Liver (tissue), 2 donors: Measurements from ENCODE around the gene PANX1.

Experiments used
- CTCF ChIP-seq: fragments of 150-350 bp; IDR thresholded peaks from 2 replicates; pipeline ENCODE4 v1.5.1; 2017; ENCODE audit warnings: improper control_type of control experiment, low read depth, low read length; ENCODE audit not compliant: missing input control
- REST ChIP-seq: IDR thresholded peaks from 2 replicates; pipeline ENCODE4 v1.6.1; 2016; ENCODE audit warnings: antibody characterized with exemption, mild to moderate bottlenecking
- donor health status: healthy.

GRCh38 chr11:94132823-94133408, 4.3 kb downstream of the PANX1 start:
- TF ChIP-seq CTCF (no peak), REST (no peak)
